ENCODE results near the gene SAMD4B.

The SAMD4B gene

DNA sequence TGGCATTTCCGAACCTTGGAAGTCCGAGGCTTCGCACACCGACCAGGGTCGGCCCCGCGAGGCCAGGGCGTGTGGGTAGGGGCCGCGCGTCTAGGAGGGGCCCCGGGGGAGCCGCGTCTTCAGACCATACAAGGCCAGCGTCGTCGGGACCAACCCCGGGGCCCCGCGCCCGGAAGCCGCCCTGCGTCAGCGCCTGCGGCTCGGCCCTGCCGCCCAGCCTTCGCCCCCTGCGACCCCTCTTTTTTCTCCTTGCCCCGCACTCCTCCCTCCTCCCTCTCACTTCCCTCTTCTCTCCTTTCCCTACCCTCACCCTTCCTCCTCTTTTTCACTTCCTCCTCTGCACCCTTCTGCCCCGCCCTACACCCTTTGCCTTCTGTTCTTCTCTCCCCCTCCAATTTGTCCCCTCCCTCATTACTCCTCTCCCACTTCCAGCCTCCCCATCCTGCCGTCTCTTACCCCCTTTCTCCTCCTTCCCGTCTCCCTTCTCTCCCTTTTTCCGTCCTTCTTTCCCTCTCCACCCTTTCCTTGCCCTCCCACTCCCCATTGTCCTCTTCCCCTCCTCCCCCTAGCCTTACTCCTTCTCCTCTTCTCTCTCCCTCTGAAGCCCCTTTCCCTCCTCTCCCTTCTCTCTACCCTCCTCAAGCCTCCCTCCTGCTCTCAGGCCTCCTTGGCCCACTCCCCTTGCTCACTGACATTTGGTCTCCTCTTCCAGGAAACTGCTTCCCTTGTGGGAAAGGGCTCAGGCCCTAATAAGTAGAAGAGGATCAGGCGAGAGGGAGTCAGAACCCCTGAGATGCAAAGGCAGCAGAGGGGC, 68.0 kb downstream of the SAMD4B start:
- DNase-seq: peak in 1 of 2 donors; percentile 52

DNA sequence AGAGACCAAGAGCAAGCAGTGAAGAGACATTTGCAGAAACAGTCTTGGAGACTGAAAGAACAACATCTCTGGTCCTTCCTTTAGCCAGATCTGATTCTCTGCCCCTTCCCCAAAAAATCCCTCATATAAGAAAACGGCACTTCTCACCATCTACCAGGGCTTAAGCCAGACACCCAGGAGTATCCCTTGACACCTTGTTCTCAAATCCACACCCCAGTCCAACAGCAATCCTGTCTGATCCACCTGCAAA, 68.5 kb downstream of the SAMD4B start:
- DNase-seq: no peak

DNA sequence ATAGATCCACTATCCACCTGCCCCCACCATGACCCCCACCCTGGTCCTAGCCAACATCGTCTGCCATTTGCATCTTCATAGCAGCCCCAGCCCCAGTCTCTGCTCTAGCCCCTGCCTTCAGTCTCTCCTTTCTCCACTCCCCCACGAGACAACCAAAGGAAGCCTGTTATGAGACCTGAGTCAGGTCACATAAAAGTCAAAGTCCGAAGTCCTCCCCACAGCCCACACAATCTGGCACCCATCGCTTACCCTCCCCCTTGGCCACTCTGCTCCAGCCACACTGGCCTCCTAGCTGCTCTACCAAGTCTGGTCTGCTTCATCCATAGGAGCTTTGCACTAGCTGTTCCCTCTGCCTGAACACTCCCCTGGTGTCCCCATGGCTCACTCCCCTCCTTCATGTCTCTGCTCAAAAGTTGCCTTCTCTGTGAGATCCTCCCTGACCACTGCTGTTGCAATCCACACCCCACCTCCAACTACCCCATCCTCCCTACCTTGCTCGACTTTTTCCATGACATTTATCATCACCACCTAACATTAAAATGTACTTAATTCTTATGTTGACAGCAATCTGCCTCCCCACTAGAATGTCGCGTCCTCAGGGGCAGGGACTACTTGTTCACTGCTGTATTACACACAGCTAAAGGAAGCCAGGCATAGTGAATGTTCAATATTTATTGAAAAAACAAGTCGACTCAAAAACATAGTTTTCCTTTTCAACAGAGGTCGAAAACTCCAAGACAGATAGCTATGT, 69.0 kb downstream of the SAMD4B start:
- DNase-seq: peak in 1 of 2 donors; percentile 39

DNA sequence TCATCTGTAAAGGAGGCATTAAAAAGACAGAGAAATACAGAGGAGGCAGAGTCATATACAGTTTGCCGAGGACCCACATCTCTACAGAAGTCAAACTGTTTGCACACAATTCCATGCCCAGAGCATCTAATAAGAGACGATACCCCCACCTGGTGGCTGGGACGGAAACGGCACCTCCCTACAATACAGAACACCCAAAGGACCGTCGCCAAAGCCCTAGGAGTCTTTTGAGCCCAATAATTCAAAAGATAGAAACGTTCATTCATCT, 69.5 kb downstream of the SAMD4B start:
- peak; percentile 83 to 99 for DNase-seq

DNA sequence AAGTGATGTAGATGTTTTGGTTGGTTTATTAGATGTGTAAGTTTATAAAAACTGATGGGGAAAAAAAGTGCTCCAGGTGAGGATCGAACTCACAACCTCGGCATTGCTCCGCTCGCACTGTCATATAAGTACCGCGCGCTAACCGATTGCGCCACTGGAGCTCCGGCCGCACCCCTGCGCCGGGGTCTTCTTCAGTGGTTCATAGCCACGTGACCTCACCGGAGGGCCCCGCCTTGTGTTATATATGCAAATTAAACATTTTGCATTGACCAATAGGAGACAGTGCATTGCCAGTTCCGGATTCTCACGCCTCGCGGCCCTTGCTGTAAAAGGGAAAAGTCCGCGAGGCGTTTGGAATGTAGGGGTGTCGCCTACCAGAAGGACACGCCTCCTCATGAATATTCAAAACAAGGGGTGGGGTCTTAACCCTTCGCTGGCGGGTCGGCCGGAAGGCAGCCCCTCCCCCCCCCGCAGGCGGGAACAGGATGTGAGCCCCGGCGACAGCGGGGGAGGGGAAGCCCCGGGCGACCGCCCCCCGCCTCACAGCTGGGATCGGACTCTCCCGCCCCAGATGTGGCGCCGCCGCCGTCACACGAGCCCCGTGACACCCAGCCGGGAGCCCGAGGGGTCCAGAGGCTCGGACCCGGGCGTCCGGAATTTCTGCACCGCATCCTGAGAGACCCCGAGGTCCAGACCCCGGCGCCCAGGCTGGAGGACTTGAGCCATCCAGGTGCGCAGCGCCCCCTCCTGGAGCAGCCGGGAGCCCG, 70.1 kb downstream of the SAMD4B start, which contains the start of gene PLEKHG2:
TSS of gene PLEKHG2 (plus strand) at position 570 of the 767 bp plus-strand sequence. CDS start 1,418 bp downstream, outside the sequence.
- DNase-seq: peak; percentile 99 to 100

DNA sequence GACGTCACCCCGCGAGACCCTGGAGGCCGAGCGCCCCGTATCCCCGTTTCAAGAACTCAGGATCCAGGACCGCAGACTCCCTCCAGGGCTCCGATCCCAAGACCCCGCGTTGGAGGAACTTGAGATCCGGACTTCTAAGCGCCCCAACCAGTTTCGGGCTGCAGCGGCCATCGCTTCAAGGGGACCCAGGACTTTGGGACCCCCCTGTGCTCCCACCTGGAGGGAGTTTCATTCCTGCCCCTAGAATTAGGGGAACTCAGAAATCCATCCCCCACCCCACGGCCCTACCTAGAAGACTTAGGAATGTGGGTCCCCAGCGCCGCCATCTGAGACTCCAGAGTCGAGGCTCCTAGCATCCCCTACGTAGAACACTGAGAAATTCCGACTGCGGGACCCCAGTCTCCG, 70.6 kb downstream of the SAMD4B start:
- no peak for DNase-seq

DNA sequence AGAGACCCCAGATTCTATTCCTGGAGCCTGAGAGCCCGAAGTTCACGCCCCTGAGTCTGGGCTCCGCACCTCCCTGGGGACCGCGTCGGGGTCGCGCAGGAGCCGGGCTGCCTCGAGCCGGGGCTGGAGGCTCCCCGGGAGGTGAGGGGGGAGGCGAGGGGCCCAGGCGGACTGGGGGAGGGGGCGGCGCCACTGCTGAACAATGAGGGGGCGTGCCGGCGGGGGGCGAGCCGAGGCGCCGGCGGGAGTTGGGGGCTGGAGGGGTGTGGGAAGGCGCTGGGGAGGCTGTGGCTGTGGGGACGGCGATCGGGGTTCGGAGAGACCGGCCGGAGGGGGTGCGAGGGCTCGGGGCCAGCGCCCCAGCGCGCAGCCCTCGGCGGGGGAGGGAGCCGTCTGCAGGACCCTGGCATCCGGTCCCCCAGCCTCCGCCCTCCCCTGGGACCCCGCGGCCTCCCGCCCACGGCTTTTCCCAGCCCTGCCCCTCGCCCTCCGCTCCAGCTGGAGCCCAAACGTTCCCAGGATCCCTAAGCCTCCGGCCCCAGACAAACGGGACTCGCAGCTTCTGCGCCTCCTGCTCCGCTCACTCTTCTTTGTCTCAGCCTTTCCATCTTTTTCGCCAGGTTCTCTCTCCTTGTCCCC, 71.2 kb downstream of the SAMD4B start:
- no peak for DNase-seq

DNA sequence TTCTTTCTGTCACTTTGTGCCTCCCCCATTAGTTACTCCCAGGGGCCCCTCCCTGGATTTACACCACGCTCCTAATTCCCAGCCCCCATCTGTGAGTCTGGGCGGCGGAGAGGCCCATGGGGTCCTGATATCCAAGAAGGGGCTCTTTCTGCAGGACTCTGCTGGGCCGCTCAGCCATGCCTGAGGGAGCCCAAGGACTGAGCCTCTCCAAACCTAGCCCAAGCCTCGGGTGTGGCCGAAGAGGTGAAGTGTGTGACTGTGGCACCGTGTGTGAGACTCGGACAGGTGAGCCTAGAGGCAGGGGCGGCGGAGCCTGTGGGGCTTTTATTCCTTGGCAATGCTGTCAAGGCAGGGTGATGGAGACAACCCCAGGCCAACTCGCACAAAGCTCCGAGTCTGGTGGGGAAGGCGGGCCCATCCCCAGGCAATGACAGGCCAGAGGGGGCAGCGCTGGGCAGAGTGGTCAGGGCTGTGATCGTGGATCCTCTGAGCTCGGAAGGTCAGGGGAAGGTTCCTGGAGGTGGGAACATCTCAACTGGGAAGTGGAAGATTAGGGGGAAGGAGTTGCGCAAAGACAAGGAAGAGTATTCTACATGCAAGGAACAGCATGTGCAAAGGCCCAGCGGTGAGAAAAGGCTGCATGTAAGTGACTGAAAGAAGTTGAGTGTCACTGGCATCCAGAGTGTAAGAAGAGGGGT, 71.8 kb downstream of the SAMD4B start:
- DNase-seq: no peak

DNA sequence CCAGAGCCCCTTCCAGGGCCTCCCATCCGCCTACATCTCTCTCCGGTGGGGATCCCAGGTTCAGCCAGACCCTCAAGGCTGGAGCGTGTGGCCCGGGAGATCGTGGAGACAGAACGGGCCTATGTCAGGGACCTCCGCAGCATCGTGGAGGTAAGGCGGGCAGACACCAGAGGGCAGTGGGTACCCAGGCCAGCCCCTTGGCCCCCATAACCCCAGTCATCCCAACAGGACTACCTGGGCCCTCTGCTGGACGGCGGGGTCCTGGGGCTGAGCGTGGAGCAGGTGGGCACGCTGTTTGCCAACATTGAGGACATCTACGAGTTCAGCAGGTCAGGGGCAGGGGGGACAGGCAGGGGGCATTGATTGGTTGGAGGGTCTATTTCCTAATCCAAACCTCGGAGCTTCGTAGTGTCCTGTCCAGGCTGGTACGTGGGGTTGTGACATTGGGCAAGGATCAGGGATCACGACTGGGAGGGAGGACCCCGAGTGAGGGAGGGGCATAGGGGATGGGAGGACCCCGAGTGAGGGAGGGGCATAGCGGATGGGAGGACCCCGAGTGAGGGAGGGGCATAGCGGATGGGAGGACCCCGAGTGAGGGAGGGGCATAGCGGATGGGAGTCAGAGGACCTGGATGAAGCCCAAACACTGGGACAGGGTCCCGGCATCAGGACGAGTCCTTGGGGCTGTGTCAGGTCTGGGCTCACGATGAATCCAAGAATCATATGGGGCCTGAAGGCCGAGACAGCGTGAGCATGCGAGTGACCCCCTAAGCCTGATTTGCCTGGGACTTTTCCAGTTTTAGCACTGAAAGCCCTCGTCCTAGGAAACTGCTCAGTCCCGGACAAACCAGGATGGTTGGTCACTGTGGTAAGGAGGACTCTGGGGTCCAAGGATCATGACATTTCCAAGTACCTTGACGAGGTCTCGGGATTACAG, 73.2 kb downstream of the SAMD4B start:
- no peak for DNase-seq

DNA sequence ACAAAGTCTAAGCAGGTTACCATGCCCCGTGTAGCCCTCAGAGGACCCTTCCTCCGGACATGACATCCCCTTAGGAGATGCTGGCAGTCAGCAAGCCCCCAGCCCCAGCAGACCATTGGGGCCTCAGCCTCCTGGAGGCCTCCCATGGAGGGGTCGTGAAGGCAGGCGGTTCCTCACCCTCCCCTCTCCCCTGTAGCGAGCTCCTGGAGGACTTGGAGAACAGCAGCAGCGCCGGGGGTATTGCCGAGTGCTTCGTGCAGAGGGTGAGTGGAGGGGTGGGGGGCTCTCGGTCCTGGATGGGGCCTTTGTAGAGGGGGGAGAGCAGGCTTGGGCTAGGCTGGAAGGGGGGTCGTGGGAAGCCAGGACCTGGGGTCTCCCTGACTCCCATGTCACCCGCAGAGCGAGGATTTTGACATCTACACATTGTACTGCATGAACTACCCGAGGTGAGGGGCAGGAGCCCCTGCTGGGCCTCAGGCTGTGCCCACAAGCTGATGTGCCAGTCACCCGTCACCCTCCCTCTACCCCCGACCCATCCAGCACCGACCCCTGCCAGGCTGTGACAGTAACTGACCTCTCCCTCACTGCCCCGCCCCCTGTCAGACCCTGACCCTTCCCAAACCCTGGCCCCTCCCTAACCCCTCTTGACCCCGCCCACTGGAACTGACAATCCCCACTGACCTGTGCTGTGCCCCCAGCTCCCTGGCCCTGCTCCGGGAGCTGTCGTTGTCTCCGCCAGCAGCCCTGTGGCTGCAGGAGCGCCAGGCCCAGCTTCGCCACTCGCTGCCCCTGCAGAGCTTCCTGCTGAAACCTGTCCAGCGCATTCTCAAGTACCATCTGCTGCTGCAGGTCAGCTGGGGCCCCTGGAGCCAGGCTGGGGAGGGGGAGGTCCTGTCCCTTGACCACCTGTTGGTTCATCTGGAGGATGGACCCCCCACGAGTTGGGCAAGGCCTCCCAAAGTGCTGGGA, 74.2 kb downstream of the SAMD4B start:
- DNase-seq: no peak

DNA sequence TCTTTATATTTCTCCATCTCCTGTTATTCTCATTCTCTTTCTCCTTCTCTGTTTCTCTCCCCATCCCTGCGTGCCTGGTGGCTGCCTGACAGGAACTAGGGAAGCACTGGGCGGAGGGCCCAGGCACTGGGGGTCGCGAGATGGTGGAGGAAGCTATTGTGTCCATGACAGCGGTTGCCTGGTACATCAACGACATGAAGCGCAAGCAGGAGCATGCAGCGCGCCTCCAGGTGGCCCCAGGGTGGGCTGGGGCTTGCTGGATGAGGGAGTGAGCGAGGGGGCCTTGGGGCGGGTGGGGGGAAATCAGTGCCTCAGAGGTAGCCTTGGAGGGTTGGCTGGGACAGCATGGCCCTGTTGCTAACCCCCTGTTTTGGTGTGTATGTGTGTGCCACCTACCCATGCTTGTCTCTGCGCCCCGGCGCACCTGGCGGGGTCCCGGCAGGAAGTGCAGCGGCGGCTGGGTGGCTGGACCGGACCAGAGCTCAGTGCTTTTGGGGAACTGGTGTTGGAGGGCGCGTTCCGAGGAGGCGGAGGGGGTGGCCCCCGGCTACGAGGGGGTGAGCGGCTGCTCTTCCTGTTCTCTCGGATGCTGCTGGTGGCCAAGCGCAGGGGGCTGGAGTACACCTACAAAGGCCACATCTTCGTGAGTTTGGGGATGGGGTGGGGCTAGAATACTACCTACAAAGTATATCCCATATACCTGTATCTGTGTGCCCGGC, 75.4 kb downstream of the SAMD4B start:
- no peak for DNase-seq

DNA sequence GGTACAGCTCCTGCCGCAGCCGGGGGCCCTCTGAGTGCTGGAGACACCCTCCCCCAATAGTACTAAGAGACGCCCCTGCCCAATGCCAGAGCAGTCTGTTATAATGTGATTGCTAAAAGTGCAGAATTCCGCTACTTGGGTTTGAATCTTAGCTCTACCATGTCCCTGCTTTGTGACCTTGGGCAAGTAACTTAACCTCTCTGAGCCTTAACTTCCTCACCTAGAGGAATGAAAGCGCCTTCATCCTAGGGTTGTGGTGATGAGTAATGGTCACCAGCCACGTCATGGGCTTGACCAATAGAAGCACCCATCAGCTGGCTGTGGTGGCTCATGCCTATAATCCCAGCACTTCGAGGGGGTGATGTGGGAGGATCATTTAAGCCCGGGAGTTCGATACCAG, 76.8 kb downstream of the SAMD4B start:
- DNase-seq: no peak

DNA sequence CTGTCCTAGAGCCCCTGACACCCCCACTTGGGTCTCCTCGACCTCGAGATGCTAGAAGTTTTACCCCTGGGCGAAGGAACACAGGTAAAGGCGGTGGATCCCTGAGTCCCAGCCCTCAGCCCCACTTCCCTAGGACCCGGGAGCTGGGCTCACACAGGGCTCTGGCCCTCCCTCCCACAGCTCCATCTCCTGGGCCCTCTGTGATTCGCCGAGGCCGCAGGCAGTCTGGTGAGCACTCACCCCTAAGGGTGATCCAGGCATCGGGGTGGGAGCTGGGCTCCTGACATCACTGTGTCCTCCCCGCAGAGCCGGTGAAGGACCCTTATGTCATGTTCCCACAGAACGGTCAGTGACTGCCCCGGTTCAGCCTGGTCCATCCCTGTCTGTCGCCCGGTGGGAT, 78.5 kb downstream of the SAMD4B start:
- no peak for DNase-seq

DNA sequence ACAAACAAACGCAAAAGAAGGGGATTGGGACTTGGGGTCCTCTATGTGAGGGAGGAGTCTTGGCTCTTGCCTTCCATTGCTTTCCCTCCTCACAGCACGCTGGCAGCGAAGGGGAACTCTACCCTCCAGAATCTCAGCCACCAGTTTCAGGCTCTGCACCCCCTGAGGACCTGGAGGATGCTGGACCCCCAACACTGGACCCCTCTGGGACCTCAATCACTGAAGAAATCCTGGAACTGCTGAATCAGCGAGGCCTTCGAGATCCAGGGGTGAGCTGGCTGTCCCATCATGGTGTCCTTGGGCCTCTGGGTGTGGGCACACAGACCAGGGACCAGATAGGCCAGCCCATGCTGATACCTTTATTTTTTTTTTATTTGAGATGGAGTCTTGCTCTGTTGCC, 79.8 kb downstream of the SAMD4B start:
- no peak for DNase-seq

DNA sequence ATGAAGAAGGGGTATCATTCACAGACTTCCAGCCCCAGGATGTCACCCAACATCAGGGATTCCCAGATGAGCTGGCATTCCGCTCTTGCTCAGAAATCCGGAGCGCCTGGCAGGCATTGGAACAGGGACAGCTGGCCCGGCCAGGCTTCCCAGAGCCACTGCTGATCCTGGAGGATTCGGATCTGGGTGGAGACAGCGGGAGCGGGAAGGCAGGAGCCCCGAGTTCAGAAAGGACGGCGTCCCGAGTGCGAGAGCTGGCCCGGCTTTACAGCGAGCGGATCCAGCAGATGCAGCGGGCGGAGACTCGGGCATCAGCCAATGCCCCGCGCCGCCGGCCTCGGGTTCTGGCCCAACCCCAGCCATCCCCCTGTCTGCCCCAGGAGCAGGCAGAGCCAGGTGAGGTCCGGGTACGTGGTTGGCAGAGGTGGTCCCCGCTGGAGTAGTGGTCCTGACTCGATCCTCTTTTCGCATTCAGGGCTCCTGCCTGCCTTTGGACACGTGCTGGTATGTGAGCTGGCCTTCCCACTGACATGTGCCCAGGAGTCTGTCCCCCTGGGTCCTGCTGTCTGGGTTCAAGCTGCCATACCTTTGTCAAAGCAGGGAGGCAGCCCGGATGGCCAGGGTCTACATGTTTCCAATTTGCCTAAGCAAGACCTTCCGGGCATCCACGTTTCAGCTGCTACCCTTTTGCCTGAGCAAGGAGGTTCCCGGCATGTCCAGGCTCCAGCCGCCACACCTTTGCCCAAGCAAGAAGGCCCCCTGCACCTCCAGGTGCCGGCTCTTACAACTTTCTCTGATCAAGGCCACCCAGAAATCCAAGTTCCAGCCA, 81.3 kb downstream of the SAMD4B start:
- no peak for DNase-seq

DNA sequence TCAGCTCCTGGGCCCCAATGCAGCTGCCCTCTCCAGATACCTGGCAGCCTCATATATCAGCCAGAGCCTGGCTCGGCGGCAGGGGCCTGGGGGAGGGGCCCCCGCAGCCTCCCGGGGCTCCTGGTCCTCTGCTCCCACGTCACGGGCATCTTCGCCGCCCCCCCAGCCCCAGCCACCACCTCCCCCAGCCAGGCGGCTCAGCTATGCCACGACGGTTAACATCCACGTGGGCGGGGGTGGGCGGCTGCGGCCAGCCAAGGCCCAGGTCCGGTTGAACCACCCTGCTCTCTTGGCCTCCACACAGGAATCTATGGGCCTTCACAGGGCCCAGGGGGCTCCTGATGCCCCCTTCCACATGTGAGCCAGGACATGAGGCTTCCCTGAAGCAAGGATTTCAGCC, 82.7 kb downstream of the SAMD4B start:
- no peak for DNase-seq

DNA sequence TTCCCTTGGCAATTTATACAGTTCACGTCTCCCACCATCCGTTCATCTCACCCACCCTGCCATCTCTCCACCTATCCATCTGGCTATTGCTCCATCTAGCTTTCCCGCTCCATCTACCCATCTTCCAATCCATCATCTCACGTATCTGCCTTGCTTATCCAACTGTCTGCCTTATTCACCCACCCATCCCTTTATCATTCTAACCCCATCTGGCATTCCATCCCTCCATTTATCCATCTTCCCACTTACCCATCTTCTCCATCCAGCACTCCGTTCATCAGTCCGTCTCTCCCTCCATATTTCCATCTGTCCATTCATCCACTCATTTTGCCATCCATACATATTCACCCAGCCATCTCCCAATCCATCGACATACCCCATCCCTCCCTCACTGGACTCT, 83.5 kb downstream of the SAMD4B start:
- DNase-seq: no peak

DNA sequence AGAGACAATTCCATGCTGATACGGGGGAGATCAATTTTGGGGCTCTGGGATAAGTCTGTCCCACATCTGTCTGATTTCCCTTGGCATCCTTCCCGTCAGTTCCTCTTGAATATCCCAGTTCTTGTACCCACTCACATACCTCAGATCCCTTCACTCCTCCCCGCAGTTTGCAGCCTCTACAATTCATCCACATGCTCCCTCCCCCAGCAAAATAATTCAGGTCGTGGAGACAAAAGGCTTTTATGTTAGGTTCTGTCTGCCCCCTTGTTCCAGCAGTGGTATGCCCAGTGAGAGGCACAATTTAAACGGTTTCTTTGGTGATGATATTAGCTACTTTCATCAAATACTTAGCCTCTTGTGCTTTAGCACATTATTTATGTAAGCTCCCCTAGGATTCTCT, 83.9 kb downstream of the SAMD4B start:
- no peak for DNase-seq

DNA sequence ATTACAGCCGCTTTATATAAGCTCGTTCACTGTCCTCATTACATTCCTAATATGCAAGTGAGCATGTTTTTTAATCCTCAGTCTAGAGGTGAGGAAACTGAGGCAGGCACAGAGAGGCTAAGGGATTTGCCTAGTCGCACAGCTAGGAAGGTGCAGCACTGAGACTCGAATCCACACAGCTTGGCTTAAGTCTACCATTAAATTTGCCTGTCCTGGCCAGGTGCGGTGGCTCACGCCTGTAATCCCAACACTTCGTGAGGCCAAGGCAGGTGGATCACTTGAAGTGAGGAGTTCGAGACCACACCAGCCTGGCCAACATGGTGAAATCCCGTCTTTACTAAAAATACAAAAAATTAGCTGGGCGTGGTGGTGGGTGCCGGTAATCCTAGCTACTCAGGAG, 85.5 kb downstream of the SAMD4B start:
- no peak for DNase-seq

Data from inflammatory macrophage treated with lipopolysaccharide for 1 hour (primary cell).